Measurements from ENCODE around the gene OR2T35. TPM values are rescaled to one million over a fixed set of nuclear protein-coding genes. Genes with fewer than 3 reads are reported as not detected.

Gene OR2T35
- total and polyA plus RNA-seq, 9 of the 15 experiments (the other 6 are each of a cell fraction or from before 2014, with no cell fraction given) = not detected

DNA sequence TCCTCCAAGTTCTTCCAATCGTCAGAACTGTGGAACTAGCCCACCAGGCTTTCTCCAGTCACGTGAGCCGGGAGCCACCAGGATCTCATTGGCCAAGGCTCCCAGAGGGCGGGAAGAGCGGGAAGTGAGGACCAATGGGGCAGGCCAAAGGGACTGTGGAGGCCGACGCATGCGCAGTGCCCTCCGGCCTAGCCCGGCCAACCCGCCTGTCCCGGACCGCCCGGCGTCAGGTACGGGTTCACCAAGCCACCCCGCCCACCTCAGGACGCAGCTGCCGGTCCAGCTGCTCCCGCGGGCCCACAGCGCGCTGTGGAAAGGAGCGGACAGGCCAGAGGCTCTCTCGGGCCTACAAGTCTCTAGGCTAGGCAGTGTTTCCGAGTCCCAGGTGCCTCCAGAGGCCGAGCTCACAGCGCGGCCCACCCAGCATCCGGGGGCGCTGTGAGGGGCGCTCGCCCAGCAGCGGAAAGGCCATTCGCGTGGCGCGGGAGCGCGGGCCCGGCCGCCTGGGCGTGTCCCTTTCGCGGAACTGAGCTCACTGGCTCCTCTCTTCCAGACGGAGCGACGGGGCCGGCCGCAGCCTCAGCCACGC lies 46.6 kb upstream of the OR2T35 start (continued):
- TF ChIP-seq, protein P1, sequence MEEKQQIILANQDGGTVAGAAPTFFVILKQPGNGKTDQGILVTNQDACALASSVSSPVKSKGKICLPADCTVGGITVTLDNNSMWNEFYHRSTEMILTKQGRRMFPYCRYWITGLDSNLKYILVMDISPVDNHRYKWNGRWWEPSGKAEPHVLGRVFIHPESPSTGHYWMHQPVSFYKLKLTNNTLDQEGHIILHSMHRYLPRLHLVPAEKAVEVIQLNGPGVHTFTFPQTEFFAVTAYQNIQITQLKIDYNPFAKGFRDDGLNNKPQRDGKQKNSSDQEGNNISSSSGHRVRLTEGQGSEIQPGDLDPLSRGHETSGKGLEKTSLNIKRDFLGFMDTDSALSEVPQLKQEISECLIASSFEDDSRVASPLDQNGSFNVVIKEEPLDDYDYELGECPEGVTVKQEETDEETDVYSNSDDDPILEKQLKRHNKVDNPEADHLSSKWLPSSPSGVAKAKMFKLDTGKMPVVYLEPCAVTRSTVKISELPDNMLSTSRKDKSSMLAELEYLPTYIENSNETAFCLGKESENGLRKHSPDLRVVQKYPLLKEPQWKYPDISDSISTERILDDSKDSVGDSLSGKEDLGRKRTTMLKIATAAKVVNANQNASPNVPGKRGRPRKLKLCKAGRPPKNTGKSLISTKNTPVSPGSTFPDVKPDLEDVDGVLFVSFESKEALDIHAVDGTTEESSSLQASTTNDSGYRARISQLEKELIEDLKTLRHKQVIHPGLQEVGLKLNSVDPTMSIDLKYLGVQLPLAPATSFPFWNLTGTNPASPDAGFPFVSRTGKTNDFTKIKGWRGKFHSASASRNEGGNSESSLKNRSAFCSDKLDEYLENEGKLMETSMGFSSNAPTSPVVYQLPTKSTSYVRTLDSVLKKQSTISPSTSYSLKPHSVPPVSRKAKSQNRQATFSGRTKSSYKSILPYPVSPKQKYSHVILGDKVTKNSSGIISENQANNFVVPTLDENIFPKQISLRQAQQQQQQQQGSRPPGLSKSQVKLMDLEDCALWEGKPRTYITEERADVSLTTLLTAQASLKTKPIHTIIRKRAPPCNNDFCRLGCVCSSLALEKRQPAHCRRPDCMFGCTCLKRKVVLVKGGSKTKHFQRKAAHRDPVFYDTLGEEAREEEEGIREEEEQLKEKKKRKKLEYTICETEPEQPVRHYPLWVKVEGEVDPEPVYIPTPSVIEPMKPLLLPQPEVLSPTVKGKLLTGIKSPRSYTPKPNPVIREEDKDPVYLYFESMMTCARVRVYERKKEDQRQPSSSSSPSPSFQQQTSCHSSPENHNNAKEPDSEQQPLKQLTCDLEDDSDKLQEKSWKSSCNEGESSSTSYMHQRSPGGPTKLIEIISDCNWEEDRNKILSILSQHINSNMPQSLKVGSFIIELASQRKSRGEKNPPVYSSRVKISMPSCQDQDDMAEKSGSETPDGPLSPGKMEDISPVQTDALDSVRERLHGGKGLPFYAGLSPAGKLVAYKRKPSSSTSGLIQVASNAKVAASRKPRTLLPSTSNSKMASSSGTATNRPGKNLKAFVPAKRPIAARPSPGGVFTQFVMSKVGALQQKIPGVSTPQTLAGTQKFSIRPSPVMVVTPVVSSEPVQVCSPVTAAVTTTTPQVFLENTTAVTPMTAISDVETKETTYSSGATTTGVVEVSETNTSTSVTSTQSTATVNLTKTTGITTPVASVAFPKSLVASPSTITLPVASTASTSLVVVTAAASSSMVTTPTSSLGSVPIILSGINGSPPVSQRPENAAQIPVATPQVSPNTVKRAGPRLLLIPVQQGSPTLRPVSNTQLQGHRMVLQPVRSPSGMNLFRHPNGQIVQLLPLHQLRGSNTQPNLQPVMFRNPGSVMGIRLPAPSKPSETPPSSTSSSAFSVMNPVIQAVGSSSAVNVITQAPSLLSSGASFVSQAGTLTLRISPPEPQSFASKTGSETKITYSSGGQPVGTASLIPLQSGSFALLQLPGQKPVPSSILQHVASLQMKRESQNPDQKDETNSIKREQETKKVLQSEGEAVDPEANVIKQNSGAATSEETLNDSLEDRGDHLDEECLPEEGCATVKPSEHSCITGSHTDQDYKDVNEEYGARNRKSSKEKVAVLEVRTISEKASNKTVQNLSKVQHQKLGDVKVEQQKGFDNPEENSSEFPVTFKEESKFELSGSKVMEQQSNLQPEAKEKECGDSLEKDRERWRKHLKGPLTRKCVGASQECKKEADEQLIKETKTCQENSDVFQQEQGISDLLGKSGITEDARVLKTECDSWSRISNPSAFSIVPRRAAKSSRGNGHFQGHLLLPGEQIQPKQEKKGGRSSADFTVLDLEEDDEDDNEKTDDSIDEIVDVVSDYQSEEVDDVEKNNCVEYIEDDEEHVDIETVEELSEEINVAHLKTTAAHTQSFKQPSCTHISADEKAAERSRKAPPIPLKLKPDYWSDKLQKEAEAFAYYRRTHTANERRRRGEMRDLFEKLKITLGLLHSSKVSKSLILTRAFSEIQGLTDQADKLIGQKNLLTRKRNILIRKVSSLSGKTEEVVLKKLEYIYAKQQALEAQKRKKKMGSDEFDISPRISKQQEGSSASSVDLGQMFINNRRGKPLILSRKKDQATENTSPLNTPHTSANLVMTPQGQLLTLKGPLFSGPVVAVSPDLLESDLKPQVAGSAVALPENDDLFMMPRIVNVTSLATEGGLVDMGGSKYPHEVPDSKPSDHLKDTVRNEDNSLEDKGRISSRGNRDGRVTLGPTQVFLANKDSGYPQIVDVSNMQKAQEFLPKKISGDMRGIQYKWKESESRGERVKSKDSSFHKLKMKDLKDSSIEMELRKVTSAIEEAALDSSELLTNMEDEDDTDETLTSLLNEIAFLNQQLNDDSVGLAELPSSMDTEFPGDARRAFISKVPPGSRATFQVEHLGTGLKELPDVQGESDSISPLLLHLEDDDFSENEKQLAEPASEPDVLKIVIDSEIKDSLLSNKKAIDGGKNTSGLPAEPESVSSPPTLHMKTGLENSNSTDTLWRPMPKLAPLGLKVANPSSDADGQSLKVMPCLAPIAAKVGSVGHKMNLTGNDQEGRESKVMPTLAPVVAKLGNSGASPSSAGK (IDR thresholded peaks at IDR 0.05) = peak; percentile 96
- TF ChIP-seq EWSR1 (IDR thresholded peaks at IDR 0.05; ENCODE audit: borderline replicate concordance, low read depth, partially characterized antibody) (no peak), MAZ (CRISPR knock-in tag; conservative IDR thresholded peaks at IDR 0.05 in 1 of 2, IDR thresholded peaks at IDR 0.05 in 1 of 2) (peak; percentile 68 to 70; a peak in 3 of 4 replicates), FOS (IDR thresholded peaks at IDR 0.05; ENCODE audit: extremely low read depth, insufficient read length) (peak; percentile 66), TGIF2 (CRISPR knock-in tag; IDR thresholded peaks at IDR 0.05) (peak; percentile 88; the same call in 1 of the 2 replicates)
- TF ChIP-seq, protein P2, sequence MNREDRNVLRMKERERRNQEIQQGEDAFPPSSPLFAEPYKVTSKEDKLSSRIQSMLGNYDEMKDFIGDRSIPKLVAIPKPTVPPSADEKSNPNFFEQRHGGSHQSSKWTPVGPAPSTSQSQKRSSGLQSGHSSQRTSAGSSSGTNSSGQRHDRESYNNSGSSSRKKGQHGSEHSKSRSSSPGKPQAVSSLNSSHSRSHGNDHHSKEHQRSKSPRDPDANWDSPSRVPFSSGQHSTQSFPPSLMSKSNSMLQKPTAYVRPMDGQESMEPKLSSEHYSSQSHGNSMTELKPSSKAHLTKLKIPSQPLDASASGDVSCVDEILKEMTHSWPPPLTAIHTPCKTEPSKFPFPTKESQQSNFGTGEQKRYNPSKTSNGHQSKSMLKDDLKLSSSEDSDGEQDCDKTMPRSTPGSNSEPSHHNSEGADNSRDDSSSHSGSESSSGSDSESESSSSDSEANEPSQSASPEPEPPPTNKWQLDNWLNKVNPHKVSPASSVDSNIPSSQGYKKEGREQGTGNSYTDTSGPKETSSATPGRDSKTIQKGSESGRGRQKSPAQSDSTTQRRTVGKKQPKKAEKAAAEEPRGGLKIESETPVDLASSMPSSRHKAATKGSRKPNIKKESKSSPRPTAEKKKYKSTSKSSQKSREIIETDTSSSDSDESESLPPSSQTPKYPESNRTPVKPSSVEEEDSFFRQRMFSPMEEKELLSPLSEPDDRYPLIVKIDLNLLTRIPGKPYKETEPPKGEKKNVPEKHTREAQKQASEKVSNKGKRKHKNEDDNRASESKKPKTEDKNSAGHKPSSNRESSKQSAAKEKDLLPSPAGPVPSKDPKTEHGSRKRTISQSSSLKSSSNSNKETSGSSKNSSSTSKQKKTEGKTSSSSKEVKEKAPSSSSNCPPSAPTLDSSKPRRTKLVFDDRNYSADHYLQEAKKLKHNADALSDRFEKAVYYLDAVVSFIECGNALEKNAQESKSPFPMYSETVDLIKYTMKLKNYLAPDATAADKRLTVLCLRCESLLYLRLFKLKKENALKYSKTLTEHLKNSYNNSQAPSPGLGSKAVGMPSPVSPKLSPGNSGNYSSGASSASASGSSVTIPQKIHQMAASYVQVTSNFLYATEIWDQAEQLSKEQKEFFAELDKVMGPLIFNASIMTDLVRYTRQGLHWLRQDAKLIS (CRISPR knock-in tag; IDR thresholded peaks at IDR 0.05) = no peak
- TF ChIP-seq, protein P3, sequence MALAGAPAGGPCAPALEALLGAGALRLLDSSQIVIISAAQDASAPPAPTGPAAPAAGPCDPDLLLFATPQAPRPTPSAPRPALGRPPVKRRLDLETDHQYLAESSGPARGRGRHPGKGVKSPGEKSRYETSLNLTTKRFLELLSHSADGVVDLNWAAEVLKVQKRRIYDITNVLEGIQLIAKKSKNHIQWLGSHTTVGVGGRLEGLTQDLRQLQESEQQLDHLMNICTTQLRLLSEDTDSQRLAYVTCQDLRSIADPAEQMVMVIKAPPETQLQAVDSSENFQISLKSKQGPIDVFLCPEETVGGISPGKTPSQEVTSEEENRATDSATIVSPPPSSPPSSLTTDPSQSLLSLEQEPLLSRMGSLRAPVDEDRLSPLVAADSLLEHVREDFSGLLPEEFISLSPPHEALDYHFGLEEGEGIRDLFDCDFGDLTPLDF (CRISPR knock-in tag; IDR thresholded peaks at IDR 0.05) = peak; percentile 92
- TF ChIP-seq, protein P4, sequence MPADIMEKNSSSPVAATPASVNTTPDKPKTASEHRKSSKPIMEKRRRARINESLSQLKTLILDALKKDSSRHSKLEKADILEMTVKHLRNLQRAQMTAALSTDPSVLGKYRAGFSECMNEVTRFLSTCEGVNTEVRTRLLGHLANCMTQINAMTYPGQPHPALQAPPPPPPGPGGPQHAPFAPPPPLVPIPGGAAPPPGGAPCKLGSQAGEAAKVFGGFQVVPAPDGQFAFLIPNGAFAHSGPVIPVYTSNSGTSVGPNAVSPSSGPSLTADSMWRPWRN (IDR thresholded peaks at IDR 0.05; ENCODE audit: low read depth) = no peak
